ENCODE measurements around the gene NRP2.

NRP2 gene

DNA sequence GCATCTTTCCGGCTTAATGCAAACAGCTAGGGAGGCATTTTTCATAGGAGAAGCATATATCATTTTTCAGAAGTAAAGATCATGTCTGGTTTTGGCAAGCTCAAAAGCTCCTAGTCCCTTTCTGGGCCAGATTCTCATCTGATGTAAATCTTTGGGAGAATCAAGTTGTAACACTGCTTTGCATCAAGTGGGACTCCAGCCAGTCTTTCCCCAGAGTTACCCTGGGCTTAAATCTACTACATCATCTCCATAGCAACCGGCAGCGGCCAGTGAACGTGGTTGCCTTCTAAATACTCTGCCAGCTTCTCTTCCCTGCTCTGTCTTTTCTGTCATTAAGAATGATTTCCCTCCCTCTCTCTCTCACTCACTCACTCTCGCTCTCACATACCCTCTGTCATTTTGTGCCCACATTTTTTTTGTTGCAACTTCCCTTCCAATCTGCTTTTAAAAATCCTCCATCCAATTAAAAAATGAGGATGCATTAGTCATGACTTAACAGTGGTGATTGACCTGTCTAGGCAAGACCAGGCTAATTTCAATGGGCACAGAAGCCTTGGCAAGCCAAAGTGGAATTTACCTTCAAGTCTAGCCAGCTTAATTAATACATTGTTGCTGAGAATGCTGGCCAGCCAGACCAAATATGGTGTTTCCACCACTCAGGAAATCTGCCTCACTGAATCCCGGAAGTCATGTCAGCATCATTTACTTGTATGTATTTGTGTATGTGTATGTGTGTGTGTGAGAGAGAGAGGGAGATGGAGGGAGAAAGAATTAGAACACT, 93.0 kb downstream of the NRP2 start:
- no peak for DNase-seq (ENCODE audit: low read depth in 2 of 2)

DNA sequence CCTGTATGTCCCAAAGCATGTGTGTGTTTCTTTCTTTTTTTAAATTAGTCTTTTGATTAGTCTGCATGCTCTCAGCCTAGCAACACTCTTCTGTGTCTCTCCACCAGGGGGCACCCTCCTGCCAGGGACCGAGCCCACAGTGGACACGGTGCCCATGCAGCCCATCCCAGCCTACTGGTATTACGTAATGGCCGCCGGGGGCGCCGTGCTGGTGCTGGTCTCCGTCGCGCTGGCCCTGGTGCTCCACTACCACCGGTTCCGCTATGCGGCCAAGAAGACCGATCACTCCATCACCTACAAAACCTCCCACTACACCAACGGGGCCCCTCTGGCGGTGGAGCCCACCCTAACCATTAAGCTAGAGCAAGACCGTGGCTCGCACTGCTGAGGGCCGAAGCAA, 93.8 kb downstream of the NRP2 start:
- peak; percentile 7 to 32 for DNase-seq (ENCODE audit: low read depth in 2 of 2)

DNA sequence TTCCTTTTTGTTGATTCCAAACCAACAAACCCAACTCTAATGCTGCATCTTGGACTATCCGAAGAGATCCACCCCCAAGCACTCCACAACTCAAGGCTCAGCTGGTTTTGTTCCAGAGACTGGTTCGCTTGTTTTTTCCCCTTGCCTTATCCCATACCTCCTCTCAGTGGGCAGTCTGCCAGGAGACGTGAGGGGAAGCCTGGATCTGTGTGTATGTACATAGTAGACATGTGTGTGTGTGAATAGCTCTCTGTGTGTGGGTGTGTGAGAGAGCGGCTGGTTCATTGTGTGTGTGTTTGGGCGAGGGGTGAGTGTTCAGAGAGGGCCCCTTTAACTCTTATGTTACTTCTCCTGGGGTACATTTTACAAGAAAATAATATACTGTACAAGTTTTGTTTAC, 94.4 kb downstream of the NRP2 start:
- DNase-seq (ENCODE audit: low read depth in 2 of 2), result no peak

DNA sequence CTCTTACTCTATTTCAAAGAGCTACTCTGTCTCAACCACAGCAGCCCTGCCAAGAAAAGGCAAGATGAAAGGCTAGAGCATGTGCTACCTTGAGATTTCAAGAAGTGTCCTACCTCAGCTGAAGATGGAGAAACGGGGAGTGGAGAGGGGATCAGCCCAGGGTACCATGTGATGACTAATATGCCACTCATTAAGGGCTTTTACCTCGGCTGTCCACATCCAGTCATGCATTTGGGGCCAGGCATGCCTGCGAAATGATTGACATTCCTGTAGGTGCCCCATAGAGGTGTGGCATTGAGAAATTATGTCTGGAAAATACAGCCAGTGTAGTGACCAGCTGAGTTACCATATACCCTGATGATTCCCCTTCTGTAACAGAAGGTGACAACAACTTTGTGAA, 96.1 kb downstream of the NRP2 start:
- DNase-seq (ENCODE audit: low read depth in 2 of 2), result no peak

DNA sequence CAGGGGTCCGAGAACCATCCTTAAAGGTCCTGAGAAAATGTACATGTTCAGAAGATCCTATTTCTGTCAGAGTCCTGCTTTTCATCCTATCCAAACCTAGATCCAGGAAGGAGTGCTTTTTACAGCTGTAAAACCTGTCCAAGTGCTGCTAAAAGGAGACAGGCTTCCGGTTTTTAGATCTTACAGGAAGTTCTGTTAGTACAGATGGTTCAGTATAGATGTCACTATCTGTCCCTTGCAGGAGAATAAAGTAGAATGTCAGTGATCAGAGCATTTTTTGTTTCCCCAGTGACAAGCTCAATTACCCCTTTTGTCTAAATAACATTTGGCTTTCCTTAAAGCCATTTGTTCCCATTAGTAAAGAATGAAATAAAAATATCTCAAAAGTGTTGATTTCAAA, 98.3 kb downstream of the NRP2 start:
- DNase-seq (ENCODE audit: low read depth in 2 of 2), result no peak

DNA sequence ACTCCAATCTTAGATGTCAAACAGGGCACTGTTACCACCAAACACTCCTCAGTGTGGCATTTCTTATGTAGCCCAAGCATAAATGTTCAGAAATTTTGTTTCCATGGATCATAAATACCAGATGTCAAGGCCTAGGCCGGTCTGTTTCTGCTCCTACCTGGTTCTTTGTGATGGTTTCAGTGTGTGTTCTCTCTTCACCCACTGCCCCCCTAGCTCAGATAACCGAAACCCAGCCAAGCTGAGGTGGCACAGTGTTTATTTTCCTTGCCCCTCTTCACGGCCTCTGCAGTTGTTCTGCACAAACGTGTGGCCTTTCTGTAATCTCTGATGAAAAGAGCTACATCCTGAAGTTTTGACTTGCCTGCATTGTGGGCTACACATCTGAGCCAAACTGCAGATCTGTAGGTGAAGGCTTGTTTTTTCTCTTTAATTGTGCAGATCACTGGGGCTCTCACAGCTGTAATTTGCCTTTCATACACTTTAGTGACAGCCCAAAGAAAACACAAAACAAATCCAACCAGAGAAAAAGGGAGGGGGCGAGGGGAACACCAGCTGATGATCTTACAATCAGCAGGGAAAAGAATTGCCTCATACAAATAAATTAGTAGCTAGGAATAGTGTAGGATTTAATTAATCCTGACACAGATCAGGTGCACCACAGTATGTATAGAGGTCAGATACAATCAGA, 99.1 kb downstream of the NRP2 start:
- no peak for DNase-seq (ENCODE audit: low read depth in 2 of 2)

DNA sequence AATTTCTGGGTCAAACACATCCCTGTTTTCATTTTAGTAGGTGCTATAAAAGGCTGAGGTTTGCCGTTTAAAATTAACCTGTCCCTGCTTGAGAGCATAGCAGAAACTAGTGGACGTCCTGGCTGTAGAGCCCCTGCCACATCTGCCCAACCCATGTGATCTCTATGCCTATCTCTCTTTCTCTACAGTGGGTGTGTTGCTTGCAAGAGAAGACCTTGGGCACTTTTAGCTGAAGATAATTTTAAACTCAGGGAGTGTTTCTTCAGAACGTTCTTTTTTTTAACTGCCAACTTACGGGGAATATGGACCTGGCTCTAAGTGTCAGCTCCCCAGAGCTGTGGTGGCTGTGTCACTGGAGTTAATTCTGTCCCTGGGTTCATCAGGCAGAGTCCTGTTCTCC, 100.6 kb downstream of the NRP2 start:
- DNase-seq (ENCODE audit: low read depth in 2 of 2), result no peak

DNA sequence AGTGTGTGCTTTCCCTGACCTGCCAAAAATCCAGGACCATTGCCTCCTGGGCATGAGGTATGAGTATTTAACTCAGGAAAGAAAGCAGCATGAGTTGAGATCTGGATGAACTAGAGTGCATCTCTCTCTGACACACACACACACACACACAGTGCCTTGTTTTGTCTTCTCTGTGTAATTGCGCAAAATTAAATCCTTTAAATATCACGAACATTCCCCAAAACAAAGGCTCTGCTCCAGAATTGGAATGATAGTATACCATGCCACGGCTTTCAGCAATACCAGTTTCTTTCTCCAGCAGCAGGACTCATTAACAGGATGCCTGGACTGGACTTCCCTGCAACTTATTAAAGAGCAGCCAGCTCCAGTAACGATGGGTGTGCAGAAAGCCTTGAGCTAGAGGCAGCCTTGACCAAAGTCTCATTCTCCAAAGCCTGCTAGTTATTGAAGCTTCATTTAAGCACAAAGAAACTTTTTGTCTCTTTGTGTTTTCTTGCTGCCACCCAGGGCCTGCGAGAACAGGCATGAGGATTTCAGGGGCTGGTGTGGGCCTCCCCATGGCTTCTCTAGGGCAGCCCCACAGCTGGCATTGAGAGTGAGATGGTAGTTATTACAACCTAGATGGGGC, 101.7 kb downstream of the NRP2 start:
- no peak for DNase-seq (ENCODE audit: low read depth in 2 of 2)

DNA sequence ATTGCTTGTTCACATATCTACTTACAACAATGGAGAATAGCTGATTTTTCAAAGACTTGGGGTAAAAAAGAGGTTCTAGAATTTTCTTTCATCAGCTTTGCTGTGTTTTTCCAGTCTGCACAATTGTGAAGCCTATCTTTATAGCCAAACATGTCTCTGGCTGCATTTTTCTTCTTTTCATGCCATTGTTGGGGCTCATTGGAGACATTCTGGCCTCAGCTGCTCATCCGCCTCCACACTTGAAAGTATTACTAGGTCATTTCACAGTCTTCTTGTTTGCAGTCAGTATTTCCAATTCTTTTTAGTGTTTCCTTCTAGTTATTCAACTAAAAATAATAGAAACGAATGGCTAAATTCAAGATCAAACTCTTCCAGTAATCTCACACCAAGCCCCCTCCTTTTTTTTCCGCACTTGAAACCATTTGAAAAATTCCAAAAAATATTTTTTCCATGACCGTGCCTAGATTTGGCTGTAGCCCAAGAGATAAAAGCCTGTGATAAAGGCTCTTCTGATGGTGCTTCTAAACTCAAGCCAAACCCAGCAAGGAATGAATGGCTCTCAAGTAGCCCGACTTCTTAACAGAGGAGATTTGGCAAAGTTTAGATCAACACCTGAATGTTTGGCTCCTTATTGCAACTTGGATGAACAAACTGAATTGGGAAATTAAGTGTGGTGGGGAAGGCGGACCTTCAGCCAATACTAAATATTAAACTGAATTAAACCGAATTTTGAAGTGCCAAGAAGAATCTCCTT, 103.4 kb downstream of the NRP2 start:
- no peak for DNase-seq (ENCODE audit: low read depth in 2 of 2)

DNA sequence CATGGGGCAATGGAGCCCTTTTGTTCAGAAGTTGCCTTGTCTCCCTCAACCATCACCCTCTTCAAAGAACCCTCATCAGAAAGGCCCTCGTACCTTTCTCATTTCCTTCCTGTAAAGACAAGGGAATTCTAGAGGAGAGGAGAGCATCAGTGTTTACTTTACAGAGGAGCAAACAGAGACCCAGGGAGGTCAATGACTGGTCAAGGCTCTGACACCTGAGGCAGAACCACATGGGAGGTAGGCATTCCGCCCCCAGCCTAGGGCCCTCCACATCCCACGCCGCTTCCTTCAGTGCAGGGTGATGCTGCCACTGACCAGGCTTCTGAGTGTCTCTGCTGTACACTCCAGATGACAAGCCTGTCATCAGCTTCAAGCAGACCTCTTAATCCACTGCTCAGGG, 104.7 kb downstream of the NRP2 start:
- DNase-seq (ENCODE audit: low read depth in 2 of 2), result no peak

DNA sequence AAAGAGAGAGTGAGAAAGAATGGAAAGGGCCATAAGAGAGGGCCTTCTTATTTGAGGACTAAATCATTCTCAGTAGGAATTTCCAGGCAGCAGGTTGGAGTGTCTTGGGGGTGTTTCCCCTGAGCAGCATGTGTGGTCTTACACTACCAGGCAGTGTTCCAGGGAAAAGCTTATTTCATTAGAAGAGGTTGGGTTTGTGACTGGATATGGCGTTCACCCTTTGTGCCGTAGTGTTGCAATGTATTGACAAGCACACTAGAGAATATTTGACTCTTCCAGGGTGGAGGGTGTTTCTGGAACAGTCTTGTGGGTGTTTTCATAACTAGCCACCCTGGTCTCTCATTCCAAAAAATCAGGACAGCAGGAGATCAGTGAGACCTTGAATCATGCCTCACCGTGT, 105.5 kb downstream of the NRP2 start:
- no peak for DNase-seq (ENCODE audit: low read depth in 2 of 2)

DNA sequence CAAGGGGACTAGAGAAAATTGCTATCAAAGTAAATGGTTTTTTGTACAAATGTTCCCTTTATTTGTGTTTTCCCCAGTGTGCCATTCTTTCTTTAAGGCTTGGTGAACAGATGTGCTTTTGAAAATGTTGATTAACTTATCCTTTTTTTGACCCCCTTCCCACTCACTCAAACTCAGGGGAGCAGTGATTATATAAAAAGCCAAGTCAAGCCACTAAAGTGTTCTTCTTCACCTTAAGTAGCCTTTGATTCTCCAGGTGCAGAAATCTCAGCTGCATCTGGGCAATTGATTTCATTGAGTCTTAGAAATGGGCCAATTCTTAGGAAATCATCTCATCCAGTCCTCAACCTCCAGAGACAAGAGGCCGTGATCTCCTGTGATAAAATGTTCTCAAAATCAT, 107.6 kb downstream of the NRP2 start:
- DNase-seq (ENCODE audit: low read depth in 2 of 2), result no peak

DNA sequence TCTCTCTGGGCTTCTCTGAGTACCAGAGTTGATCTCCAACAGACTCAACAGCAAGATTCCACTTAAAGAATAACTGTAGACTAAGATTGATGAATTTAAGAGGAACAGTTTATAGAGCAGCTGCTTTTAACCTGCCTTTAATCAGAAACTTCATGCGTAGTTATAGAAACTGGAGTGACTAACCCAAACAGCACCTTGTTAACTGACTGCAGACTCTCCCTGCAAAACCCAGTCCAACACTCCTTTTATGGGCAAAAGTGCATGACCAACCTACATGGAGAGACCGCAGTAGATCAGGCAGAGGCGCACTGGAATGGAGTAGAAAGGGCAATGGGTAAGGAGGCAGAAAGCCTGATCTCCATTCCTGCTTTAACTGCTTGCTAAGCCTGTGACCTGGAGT, 110.6 kb downstream of the NRP2 start:
- DNase-seq (ENCODE audit: low read depth in 2 of 2), result no peak

DNA sequence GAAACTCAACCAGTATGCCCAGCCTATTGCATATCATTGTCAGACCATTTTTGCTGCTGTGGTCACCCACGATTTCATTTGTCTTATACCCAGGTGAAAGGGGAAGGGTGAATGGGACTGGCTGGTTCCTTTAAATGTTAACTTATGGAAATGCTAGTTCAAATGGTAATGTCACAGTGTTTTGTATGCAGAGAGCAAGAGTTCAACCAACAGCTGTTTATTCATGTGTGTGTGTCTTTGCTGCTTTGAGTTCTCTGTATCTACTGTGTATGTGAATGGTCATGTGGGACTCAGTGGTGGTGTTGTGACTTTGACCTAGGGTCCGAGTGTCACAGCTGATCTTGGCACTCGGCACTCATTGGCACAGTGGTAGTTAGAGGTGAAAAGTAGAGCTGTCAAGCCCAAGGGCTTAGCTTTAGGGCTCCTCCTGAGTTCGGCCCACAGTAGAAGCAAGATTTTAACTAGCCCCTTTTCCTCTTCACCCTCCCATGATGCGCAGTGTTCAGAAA, 114.6 kb downstream of the NRP2 start:
- DNase-seq (ENCODE audit: low read depth in 2 of 2), result no peak

DNA sequence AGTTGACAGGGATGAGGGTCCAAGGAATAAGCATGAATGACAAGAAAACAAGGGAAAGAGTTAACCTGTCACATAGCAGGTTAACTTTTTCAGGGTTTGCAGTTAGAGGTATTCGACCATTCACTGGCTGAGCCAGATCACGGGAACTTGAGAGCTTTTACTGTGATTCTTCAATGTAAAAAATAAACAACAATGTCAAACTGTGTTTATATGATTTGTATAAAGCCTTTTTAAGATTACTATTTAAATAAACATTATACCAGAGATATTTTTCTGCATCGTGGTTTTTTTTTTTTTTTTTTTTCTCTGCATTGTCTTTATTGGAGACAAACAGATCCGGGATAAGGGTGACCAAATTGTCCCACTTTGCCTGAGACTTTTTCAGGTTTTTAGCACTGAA, 115.6 kb downstream of the NRP2 start:
- no peak for DNase-seq (ENCODE audit: low read depth in 2 of 2)

DNA sequence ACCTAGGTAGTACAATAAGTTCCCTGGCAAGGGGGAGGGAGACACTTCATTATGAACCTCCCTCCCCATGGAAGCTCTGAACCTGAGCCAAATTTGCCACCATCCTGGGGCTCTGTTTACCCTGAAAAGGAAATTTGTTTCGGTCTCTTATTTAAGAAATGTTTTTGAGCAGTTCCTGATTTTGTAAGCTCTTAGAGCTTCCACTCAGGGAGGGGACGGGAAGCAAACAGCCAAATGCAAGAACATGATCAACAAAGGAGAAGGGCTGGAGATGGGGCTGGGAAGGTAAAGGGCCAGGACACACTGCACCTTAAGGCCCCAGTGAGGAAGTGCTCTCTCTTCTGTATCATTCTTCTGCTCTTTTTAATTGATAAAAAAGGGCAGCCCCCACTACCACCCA, 117.9 kb downstream of the NRP2 start:
- no peak for DNase-seq (ENCODE audit: low read depth in 2 of 2)

DNA sequence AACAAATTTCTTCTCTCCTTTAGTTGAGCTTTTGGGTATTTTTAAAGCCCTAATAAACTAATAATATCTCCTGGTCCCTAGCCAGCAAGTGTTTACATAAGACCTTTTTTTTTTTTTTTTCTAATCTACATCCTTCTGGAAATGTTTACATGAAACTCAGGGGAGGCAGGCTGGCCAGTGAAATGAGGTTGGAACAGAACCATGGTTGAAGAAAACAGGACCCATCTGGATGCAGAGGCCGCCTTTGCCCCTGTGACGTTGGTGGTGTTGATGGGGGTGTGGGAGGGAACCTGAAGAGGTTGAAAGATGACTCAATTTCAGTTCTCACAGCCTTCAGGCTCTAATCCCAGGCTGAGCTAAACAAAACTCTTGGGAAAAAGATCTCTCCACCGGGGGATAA, 118.5 kb downstream of the NRP2 start:
- DNase-seq (ENCODE audit: low read depth in 2 of 2), result no peak

DNA sequence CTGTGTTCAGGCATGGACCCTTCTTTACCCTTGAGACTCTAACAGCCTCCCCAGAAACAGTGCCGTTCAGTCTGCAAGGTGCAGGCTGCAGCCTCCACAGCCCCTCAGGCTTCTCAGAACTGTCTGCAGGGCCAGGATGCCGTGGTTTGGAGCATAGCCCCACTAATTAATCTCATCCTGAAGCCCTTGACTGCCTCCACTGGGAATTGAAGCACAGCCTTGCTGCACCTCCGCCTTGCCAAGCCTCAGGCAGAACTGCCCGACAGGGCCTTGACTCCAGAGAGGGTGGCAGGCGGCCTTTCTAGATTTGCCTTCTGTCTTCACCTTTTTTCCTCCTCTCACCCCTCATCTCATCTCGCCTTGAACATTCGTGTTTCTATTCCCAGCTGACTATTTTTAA, 119.8 kb downstream of the NRP2 start:
- no peak for DNase-seq (ENCODE audit: low read depth in 2 of 2)

DNA sequence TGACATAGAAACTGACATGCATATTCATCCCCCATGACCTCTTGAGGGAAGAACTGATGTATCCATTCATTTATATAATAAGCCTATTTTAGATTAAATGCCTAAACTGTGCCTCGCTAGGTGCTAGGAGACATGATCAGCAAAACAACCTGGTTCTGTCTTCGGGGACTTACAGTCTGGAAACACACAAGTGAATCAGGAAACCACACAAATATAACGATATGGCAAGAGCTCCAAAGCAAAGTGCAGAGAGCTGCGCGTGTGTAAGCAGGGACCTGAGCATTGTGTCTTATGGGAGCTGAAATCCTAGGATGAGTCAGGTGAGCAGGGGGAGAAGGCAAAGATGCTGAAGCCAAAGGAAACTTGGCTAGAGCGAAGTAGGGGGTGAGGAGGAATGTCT, 120.6 kb downstream of the NRP2 start:
- no peak for DNase-seq (ENCODE audit: low read depth in 2 of 2)

DNA sequence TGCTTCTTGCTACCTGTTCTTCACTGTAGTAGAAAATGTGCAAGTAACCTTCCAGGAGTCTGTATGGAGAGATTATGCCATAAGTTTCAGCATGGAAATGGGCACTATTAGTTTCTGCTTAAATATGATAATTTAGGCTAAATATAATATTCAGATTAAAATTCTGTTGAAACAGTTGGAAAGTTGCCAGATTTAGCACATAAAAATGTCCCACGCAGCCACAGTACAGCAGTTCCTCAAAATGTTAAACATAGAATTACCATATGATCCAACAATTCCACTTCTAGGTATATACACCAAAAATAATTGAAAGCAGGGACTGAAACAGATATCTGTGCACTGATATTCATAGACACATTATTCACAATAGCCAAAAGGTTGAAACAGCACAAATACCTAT, 121.2 kb downstream of the NRP2 start:
- no peak for DNase-seq (ENCODE audit: low read depth in 2 of 2)

DNA sequence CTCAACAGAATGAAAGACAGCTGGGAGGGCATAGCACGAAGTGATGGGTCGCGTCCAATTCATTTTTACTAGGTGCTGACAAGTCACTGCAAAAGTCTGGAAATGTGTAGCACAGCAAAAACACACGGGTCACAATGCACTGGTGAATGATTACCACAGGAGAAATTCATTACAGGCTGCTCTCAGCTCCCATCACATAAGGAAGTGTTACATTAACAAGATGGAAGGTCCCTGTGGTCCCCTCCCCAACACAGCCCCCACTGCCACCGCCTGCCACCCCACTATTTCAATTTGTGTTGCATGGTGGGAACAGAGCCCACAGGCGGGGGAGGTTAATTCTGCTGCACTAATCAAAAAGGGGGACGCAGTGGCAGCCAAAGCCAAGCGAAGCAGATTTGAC, 122.8 kb downstream of the NRP2 start:
- DNase-seq (ENCODE audit: low read depth in 2 of 2), result no peak

Measured in activated CD4-positive, alpha-beta T cell treated with anti-CD3 and anti-CD28 coated beads for 24 hours (primary cell).